HG02852 (cell line): Measurements from ENCODE around the gene CDK18.

Source experiments
- ATAC-seq: cut with Tn5 transposase; IDR thresholded peaks from one replicate; pipeline ENCODE4 v1.9.1; 2021; ENCODE audit warnings: mild to moderate bottlenecking, moderate library complexity; ENCODE audit not compliant: unreplicated experiment

The CDK18 gene

DNA sequence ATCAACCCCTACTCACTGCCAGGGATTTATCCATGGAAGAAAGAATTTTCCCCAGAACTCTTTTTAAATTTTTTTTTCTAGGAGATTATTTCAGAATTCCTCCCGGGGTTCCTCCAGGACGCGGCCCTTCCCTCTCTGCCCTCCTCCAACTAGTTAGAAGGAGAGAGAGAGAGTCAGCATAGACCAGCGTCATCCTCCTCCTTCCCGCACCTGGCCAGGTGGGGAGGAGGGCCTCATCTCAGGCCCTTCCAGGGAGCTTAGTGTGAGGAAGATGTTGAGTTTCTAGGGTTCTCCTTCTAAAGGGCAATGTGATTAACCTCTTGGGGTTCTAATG, 63.6 kb downstream of the CDK18 start:
- ATAC-seq: no peak

DNA sequence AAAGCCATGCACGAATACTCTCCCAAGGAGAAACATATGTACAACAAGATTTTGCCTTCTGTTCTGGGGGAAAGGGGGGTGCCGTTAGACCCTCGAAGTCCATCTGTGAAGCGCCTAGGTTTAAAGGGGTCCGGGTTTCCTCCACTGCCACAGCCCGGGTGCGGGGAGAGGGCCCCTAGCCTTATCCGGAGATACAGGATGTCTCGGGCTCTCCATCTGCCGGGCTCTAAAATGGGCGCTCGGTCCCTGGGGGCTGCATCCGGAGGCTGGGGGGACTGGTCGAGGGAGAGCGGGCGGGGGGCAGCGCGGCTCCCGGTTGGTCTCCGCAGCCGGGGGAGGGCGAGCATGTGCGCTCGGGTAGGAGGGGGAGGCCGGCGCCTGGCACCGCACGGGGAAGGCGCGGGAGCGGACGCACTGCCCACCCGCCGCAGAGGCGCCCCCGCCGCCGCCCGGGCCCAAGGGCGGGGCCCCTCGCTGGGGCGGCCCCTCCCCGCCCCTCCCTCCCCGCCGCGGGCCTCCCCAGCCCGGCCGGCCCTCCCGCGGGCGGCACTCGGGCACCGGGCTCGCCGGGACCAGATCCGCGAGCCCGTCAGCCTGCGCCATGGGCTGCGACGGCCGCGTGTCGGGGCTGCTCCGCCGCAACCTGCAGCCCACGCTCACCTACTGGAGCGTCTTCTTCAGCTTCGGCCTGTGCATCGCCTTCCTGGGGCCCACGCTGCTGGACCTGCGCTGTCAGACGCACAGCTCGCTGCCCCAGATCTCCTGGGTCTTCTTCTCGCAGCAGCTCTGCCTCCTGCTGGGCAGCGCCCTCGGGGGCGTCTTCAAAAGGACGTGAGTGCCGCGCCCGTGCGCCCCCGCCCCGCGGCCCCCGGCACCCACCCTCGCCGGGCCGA, 64.2 kb downstream of the CDK18 start:
- no peak for ATAC-seq

DNA sequence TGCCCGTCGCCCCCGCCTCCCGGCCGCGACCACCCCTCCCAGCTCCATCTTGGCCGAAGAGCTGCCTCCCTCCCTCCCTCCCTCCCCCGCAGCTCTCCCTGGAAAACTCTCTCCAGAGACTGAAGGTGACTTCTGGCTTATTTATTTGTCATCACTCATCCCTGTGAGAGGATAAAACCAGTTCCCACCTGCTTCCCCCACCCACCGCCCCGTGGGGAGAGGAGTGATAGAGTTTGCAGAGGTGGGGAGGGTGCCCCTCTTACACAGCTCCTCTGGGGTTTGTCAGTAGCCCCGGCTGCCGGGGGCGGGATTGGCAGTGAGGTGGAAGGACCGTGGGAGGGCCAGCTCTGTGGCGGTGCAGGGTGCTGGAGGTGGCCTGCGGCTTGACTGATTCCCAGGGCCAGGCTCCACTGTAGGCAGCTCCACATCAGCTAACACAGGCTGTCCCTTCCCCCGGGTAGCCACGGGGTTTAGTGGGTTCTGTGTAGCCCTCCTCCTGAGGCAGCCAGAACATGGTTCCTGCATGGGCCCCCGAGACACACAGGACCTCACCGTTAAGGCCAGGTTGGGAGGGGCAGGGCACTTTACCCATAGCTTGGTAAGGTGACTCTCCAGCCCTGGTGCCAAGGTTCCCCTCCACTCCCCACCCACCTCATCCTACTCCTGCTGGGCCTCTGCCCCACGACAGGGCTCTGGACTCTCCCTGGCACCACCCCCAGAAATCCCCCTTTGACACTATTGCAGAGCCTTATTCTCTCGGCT, 65.1 kb downstream of the CDK18 start:
- no peak for ATAC-seq

DNA sequence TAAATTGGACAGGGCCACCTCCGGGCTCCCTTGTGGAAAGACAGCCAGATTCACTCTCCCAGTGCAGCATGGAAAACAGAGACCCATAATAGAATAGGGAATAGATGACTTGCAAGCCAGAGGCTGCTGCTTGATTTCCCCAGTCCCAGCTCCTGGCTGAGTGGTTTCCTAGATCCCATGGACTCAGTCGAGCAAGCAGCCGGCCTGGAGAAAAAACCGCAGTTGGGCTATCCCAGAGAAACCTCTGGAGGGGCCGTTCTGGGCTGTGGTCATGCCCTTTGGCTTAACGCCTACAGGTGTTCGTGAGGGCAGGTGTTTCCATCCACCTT, 65.7 kb downstream of the CDK18 start:
- ATAC-seq: no peak

DNA sequence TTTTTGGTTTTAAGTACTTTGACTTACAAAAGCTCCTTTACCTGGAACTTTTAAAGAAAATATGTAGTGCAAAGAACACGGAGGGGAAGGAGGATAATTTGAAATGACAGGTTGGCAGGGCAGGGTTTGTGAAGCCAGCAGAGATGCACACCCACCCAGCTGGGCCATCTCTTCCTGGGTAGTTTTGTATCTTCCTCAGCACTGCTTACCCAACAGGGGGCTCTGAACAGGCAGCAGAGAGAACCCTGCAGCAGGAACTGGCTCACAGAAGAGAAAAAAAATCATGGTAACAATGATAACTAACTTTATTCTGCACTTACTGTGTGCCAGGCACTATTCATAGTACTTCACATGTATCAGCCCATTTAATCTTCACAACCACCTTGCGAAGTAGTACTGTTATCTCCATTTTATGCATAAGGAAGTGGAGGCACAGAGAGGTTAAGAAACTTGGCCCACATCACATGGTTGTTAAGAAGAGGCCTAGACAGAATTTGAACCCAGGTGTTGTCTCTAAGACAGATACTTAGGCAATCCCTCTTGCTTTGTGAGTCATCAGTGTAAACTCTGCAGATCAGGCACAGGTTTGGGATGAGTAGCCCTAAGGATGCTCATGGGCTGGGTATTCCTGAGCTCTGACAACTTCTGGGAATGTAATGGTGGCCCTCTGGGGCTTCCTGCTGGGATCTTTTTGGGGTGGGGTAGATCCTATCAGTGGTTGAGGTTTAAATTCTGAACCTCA, 66.5 kb downstream of the CDK18 start:
- no peak for ATAC-seq

DNA sequence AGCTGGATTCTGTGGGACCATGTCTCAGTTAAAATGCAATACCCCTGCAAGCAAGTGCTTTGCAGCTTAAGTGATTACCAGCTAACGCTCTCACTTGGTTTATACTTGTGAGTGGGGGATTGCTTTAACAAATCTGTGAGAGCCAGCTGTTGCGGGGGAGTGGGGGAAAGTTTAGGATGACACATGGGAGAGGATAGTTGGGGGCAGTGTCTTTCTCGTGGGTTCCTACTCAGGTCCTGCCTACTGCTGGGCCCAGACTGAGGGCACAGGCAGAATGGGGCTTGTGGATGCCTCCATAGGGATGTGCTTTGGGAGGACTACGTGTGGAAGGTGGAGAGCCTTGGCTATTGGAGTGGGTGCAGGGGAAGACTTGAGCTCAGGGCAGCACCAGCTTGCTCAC, 67.3 kb downstream of the CDK18 start:
- no peak for ATAC-seq

DNA sequence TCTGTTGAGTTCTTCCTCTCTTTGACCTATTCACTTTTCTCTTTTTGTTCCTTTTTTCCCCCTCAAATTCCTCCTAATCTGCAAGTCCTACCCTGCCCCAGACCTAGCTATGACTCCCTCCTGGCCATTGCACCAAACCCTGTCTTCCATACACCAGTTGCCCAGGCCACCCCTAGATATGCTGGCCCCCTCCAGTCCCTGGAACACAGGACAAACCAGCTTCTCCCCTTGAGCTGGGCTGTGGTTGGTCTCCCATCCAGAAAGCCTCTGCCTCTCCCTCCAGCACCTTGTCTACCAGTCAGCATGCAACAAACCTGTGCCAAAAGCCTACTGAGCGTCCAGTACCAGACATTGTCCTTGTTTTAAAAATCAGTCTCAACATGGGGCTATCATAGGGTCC, 68.0 kb downstream of the CDK18 start:
- ATAC-seq: no peak

DNA sequence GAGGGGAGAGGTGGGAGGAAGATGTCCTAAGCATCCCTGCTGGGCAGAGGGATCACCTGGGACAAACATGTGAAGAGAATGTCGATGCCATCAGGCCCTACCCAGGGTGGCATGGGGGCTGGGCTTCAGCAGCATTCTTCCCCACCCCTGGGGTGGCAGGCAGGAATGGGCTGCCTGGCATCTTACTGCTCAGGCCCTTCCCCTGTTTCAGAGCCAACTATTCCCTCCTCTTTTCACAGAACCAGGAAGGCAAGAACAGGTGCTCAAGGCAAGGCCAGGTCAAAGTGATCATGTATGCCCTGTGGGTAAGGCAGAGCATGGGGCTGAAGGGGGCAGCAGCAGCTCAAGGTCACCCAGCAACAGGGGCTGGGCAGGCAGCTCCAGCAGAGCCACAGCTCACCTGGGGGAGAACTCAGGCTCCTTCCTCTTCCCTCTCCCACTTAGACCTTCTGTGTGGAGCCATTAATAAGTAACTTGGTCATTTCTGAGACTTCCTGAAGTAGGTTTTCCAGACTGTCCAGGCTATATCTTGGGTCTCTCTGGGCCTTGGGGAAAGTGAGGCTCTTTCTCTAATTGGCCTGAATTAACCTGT, 70.9 kb downstream of the CDK18 start:
- ATAC-seq: no peak

DNA sequence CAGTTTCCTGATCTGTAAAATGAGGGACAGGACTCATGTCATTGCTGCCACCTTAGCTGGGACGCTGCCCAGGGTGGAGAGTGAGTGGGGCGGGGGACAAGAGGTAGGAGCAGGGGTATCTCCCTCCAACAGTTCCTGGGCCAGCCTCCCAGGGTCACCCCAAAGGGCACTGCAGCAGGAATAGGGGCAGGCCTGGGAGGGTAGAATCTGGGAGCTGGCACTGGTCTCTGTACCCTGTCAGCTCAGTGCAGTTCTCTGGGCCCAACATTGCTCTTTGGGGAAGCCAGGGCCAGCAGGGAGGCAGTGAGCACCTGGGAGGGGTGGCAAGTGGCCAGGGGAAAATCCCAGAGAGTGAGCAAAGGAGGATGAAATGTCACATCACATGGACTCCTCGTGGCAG, 71.5 kb downstream of the CDK18 start:
- ATAC-seq: no peak

DNA sequence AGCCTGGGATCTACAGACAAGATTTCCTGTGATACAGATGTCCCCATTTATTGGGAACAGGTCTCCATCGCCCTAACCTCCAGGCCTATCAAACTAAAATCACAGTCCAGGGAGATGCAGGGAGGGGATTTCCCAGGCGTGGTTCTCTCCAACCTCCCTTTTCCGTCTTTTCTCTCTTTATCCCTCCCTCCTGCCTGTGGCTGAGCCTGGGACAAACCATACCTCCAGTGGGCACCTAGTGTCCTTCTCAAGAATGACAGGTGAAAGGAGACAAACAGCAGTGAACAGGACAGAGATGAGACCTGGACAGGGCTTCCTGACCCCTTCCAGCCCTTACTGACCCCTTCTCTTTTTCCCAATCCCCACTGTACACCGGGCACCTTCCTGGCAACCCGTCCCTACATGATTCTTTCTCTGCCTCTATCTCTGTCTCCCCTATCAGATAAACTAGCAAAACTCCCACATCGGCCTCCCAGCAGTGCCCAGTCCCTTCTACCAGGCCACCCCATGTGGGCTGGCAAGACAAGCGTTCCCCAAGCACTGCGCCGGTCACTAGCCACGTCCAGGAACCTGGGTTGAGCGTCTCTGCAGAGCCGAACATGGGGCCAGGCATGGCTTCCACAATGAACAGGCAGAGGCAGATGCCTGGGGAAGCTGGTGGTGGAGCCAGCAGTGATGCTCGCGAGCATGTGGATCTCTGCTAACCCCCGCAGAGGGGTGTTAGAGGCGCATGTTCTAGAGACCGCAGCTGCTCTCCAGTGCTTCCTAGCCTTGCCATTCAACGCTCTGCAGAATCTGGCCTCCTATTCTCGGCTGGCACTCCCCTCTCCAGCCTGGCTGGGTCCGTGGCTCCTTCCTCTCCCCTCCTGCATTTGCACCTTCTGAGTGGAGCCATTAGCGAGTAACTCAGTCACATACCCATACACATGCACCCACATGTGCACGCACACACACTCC, 72.6 kb downstream of the CDK18 start:
- no peak for ATAC-seq

DNA sequence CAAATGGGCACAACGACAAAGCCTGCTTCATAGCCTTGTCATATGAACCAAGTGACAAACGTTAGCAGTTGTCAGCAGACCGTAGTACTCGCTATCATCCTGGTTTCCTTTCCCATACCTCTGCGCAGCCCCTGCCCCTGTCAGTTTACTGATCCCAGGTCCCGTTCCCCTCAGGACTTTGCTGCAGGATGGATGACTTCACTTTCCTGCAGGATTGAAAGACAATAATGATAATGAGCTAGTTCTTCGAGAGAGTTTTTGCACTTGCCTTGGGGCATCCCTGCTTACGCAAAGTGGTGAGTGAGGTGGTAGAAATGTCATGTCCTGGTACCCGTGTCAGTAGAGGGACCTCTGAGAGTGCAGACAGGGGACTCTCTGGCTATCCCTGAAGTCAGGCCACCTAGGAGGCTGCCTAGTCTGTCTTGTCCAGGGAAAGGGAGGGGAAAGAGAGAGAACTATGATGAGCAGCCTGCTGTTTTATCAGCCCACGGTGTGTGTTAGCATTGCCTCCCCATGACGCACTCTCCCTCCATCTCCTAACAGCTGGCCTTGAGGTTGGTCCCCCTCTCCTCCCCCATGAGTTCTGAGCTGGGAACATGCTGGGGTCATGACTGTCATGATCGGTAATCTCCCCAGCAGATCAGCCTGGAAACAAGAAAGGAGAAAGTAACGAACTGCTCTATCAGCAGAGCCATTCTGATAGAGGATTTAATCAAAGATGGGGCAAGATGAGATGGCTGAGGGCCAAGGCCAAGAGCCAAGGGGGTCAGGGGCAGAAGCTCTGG, 73.6 kb downstream of the CDK18 start:
- no peak for ATAC-seq

DNA sequence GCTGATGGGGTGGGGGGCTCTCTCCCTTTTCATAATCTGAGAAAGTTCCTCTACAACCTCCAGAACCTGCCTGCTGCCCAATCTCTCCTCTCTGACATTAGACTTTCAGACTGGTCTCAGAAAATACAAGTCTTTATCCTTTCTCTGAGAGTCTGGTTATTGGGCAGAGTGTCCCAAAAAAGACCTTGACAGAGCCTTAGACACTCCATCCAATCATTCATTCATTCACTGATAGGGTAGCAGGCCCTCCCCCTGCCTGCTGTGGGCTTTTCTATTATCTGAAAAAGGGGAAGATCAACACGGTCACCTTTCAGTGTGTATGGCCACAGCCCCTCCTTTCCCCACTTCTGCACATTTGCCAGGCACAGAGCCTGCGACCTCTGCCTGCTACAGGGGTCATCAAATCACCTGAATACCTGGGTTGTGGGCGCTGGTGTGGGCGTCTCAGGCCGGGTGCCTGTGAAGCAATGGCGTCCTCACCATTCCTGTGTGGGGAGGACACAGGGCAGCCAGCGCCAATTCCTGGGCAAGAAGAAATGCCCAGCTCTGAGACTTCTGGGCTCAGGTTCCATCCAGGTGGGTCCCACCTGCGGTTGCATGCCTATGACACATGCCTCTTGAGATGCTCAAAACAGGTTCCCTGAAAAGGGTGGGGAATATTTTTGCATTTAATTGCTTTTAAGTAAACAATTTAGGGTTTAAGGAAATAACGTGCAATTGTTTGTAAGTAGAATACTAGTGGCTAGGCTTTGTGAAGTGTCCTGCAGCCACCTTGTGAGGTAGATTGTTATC, 74.5 kb downstream of the CDK18 start:
- no peak for ATAC-seq

DNA sequence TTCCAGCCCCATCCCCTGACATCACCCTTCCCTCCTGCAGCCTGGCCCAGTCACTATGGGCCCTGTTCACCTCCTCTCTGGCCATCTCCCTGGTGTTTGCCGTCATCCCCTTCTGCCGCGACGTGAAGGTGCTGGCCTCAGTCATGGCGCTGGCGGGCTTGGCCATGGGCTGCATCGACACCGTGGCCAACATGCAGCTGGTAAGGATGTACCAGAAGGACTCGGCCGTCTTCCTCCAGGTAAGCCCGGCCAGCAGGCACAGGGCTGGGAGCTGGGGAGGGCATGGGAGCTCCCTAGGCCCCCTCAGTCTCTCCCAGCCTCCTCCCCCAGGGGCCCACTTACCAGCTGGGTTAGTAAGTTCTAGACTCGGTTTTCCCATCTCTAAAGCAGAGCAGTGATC, 75.2 kb downstream of the CDK18 start:
- no peak for ATAC-seq

DNA sequence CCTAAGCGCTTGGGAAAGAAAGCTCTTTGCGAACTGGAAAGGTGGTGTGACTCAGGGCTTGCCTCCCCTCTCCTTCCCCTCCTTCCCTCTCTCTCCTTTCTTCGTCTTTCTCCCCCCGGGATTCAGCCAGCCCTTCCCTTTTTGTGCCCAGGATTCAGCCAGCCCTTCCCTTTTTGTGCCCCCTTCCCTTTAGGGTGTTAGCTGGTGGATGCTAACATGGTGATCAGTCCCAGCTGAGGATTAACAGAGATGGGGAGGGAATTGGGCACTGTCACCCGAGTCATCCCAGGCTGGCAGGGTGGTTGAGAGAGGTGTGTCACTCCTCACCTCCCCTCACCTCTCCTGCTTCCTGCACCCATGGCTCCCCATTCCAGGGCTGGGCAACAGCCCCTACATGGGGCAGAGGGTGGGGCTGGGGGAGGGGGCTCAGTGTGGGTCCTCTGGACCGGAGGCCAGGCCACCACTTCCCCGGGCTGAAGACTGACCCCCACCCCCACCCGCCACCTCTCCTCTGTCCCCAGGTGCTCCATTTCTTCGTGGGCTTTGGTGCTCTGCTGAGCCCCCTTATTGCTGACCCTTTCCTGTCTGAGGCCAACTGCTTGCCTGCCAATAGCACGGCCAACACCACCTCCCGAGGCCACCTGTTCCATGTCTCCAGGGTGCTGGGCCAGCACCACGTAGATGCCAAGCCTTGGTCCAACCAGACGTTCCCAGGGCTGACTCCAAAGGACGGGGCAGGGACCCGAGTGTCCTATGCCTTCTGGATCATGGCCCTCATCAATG, 75.9 kb downstream of the CDK18 start:
- no peak for ATAC-seq

DNA sequence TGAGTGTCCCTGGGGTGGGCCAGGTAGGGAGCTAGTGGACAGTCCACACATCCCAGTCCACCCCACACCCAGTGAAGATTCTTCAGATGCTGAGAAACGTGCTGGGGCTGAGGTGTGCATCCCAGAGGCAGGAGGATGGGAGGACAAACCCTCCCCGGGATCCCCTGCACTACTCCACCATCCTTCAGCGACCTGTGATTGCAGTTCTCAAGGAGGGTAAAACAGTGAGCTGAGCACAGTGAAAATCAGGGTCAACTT, 76.4 kb downstream of the CDK18 start:
- ATAC-seq: no peak

DNA sequence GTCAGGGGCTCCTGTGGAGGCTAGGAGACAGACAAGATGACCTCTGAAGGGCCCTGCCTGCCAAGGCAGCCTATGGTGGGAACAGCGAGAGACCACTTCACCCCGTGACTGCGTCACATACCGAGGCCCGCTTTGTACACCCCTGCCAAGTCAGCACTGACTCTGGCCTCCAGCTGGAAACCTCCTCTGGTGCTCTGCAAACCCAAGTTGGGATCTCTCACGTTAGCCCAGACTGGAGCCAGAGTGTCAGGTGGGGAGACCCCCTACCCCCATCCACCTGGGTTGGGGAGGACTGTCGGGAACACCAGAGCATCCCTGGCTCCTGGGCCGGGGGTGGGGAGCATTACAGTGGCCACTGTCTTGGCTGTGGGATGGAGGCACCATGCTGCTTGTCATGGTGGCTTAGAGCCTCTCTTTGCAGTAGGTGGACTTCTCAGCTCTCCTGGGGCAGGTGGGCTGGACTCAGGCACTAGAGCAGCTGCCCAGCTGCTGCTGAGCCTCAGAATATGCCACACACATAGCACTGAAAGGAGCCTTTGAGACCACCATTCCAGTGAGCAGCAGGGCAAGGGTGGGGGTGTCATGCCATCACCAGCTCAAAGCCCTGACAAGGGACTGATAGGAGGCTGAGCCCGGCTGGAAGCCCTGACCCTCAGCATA, 77.0 kb downstream of the CDK18 start:
- ATAC-seq: no peak

DNA sequence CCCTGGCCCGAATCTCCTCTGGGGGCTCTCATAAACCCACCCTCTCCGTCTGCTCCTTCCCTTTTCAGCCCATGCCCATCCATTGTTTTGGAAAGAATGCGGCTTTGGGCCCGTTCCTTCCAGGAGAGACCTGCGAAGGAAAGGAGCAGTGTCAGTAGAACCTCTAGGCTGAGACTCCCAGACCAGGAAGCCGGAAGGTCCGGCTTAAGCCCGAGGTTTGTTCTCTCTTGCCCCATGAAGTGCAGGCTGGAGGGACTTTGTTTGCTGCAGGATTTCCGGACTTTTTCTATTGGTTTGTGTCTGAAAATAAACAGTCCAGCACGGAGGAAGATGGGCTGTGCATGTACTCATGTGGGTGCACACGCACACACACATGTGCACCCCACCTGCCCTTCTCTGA, 77.6 kb downstream of the CDK18 start:
- ATAC-seq: no peak
